Cardiac atrium fibroblast (primary cell): Measurements from ENCODE around the gene HCLS1. TPM values are rescaled to one million over a fixed set of nuclear protein-coding genes. Genes with fewer than 3 reads are reported as not detected.

ENCODE experiments used
- total RNA-seq: library from RNA; depleted of rRNA; stranded (reverse); fragments of >200 nt; gene quantifications from 2 replicates; pipeline ENCODE4 v1.2.3, GENCODE V29; 2015

The HCLS1 gene
- 2.3 and 5.0 TPM in 2 replicates for total RNA-seq

GRCh38 chr3:121660356-121661171 is at the start of gene HCLS1:
Gene HCLS1, minus strand, starts transcription at chr3:121660903. Its CDS starts 2,556 bp downstream, at chr3:121658347.

DNA sequence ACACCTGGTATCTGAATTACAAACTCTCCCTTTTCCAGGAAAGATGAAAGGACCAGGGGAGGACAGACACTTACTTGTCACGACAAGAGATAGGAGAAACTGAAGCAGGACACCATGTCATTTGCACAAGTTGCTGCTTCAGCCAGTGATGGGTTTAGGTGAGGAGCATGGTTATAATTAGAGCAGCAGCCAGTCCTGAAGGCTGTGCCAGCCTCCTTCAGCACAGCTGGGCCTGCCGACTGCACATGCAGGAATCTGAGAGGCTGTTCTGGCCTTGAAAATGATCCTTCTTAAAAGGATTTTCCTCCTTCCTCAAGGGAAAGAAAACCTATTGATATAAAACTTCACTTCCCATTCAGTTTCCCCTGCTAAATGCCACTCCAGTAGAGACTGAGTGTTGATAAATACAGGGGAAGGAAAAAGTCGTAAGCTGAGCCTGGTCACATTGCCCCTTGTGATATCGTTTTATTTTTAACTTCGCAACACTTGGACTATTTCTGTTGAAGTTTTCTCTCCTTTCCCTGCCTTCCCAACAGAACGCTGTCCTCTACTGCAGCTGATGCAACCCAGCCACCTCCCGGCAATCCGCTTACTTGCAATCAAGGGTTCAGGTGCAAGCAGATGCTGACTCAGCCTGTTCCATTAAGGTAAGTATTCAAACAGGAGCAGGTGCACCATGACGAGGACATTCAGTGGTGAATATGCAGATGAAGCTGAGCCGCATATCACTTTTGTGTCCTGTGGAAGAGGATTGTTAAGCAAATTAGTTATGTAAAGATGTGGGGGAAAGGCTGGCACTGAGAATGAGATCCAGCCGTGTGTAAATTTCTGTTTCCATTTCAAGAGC is 67.6 kb downstream of the HCLS1 start, which contains the start of gene FBXO40:
Gene FBXO40 (plus strand): TSS at position 524 of the 847 bp plus-strand sequence. CDS start 27,197 bp downstream, outside the sequence.

Other genes with a start within 250 kb of the HCLS1 start
- gene POLQ, start 114.9 kb downstream of the HCLS1 start, total RNA-seq, result 0.36 and 0.97 TPM in 2 replicates
- gene ARGFX, start 93.0 kb downstream of the HCLS1 start, total RNA-seq, result not detected in 2 replicates
- gene FBXO40, start 67.5 kb downstream of the HCLS1 start, total RNA-seq, result not detected in 2 replicates
- gene GOLGB1, start 88.8 kb upstream of the HCLS1 start, total RNA-seq, result 28.3 and 28.4 TPM in 2 replicates
- gene IQCB1, start 174.2 kb upstream of the HCLS1 start, total RNA-seq, result 11.6 and 21.9 TPM in 2 replicates
- gene EAF2, start 174.3 kb upstream of the HCLS1 start, total RNA-seq, result 0.32 TPM in 1 of 2 replicates, not detected in the other
- 0.18 and 0.32 TPM in 2 replicates for gene SLC15A2, start 233.5 kb upstream of the HCLS1 start, total RNA-seq